GM23338 (cell line): Measurements from ENCODE around the gene SEMA4D. TPM values are rescaled to one million over a fixed set of nuclear protein-coding genes. Genes with fewer than 3 reads are reported as not detected.

ENCODE experiments used
- ATAC-seq: fragments of 200-7000 bp; cut with Tn5 transposase; 3 replicates; pipeline ENCODE4 v1.9.1; 2020
- DNase-seq: peaks from one replicate; pipeline ENCODE4 v3.0.0-alpha.2; 2015; ENCODE audit warnings: low spot score
- H2AFZ ChIP-seq: fragments of 200-600 bp; sonication (generic); 2 replicates; pipeline ENCODE4 v1.8.0; 2016; ENCODE audit warnings: antibody characterized with exemption, mild to moderate bottlenecking, moderate library complexity
- H3F3A ChIP-seq: fragments of 200-600 bp; sonication (generic); replicated peaks from 2 replicates; pipeline ENCODE4 v1.8.0; 2017; ENCODE audit warnings: antibody characterized with exemption, mixed run types, low read depth
- H3K27ac ChIP-seq: fragments of 200-600 bp; sonication (generic); 2 replicates; pipeline ENCODE4 v1.6.1; 2016; ENCODE audit warnings: low read depth
- H3K27me3 ChIP-seq: fragments of 200-600 bp; sonication (generic); 2 replicates; pipeline ENCODE4 v1.8.0; 2016; ENCODE audit warnings: mild to moderate bottlenecking, mixed run types, moderate library complexity; ENCODE audit not compliant: insufficient read depth
- H3K36me3 ChIP-seq: fragments of 200-600 bp; sonication (generic); 2 replicates; pipeline ENCODE4 v1.8.0; 2016; ENCODE audit warnings: mild to moderate bottlenecking; ENCODE audit not compliant: insufficient read depth
- H3K4me1 ChIP-seq: fragments of 200-600 bp; sonication (generic); 2 replicates; pipeline ENCODE4 v1.8.0; 2016; ENCODE audit warnings: mild to moderate bottlenecking, moderate library complexity; ENCODE audit not compliant: insufficient read depth
- H3K4me2 ChIP-seq: fragments of 200-600 bp; sonication (generic); 2 replicates; pipeline ENCODE4 v1.7.1; 2017; ENCODE audit warnings: mixed run types
- H3K4me3 ChIP-seq: fragments of 200-600 bp; sonication (generic); 2 replicates; pipeline ENCODE4 v1.6.1; 2016; ENCODE audit warnings: mixed run types
- H3K79me2 ChIP-seq: fragments of 200-600 bp; sonication (generic); replicated peaks from 2 replicates; pipeline ENCODE4 v1.8.0; 2017; ENCODE audit warnings: mild to moderate bottlenecking; ENCODE audit not compliant: insufficient read depth
- H3K9me2 ChIP-seq: fragments of 200-600 bp; sonication (generic); 2 replicates; pipeline ENCODE4 v1.8.0; 2017; ENCODE audit not compliant: insufficient read depth
- H4K20me1 ChIP-seq: fragments of 200-600 bp; sonication (generic); replicated peaks from 2 replicates; pipeline ENCODE4 v1.8.0; 2017; ENCODE audit warnings: mild to moderate bottlenecking; ENCODE audit not compliant: insufficient read depth
- H3K27ac Mint-ChIP-seq: 2 replicates; pipeline ENCODE4 v1.8.0; 2020; ENCODE audit warnings: inconsistent platforms, mild to moderate bottlenecking, moderate library complexity, mixed read lengths
- H3K27me3 Mint-ChIP-seq: 3 replicates; pipeline ENCODE4 v1.8.0; 2022; ENCODE audit warnings: low read depth, mild to moderate bottlenecking, moderate library complexity, mixed read lengths, inconsistent platforms; ENCODE audit not compliant: insufficient read depth, poor library complexity
- H3K36me3 Mint-ChIP-seq: 3 replicates; pipeline ENCODE4 v1.8.0; 2021; ENCODE audit warnings: low read depth, mild to moderate bottlenecking, inconsistent platforms, moderate library complexity, mixed read lengths
- H3K4me1 Mint-ChIP-seq: 3 replicates; pipeline ENCODE4 v1.8.0; 2020; ENCODE audit warnings: mild to moderate bottlenecking, inconsistent platforms, mixed read lengths
- H3K4me3 Mint-ChIP-seq: 3 replicates; pipeline ENCODE4 v1.8.0; 2021; ENCODE audit warnings: moderate library complexity, mild to moderate bottlenecking, inconsistent platforms, mixed read lengths
- H3K9me3 Mint-ChIP-seq: 3 replicates; pipeline ENCODE4 v1.8.0; 2020; ENCODE audit warnings: moderate library complexity, mild to moderate bottlenecking, inconsistent platforms, mixed read lengths
- CREB1 ChIP-seq: fragments of 250-450 bp; sonication (Bioruptor Pico); IDR thresholded peaks from 2 replicates; pipeline ENCODE4 v1.5.0; 2020; ENCODE audit warnings: low read depth, mild to moderate bottlenecking, moderate library complexity
- ETS1 ChIP-seq: IDR thresholded peaks from 2 replicates; pipeline ENCODE4 v1.6.1; 2016; ENCODE audit warnings: antibody characterized with exemption
- EZH2 ChIP-seq: fragments of 200-600 bp; sonication (generic); IDR thresholded peaks from one replicate; pipeline ENCODE4 v1.8.0; 2017; ENCODE audit warnings: antibody characterized with exemption, mild to moderate bottlenecking, low read depth; ENCODE audit not compliant: unreplicated experiment
- EZH2phosphoT487 ChIP-seq: fragments of 200-600 bp; sonication (generic); IDR thresholded peaks from one replicate; pipeline ENCODE4 v1.8.1; 2018; ENCODE audit warnings: antibody characterized with exemption; ENCODE audit not compliant: unreplicated experiment
- JUNB ChIP-seq: IDR thresholded peaks from one replicate; pipeline ENCODE4 v1.6.1; 2016; ENCODE audit warnings: antibody characterized with exemption; ENCODE audit not compliant: unreplicated experiment
- NANOG ChIP-seq: IDR thresholded peaks from 2 replicates; pipeline ENCODE4 v1.6.1; 2016; ENCODE audit warnings: antibody characterized with exemption, borderline replicate concordance
- POLR2AphosphoS5 ChIP-seq: IDR thresholded peaks from 2 replicates; pipeline ENCODE4 v1.6.1; 2016; ENCODE audit warnings: antibody characterized with exemption, low read depth
- REST ChIP-seq: IDR thresholded peaks from one replicate; pipeline ENCODE4 v1.6.1; 2018; ENCODE audit warnings: antibody characterized with exemption; ENCODE audit not compliant: unreplicated experiment
- STAT1 ChIP-seq: IDR thresholded peaks from one replicate; pipeline ENCODE4 v1.6.1; 2016; ENCODE audit warnings: antibody characterized with exemption; ENCODE audit not compliant: unreplicated experiment
- ZNF114 ChIP-seq: fragments of 250-450 bp; sonication (Bioruptor Pico); IDR thresholded peaks from 2 replicates; pipeline ENCODE4 v1.5.0; 2020; ENCODE audit warnings: mild to moderate bottlenecking, moderate library complexity
- ZNF331 ChIP-seq: fragments of 250-450 bp; sonication (Bioruptor Pico); IDR thresholded peaks from 2 replicates; pipeline ENCODE4 v1.5.0; 2020; ENCODE audit warnings: low read depth, mild to moderate bottlenecking, moderate library complexity
- polyA plus RNA-seq: library from polyadenylated mRNA; unstranded; fragments of >200 nt; fragmentation: Nextera tagmentation; extraction: Ambion mirVana; gene quantifications from 2 replicates; pipeline ENCODE4 v1.2.1, GENCODE V29; 2016
- total RNA-seq: library from RNA; depleted of rRNA; stranded (reverse); fragments of >200 nt; shearing (Covaris generic); gene quantifications from 2 replicates; pipeline ENCODE4 v1.2.3, GENCODE V29; 2014
- TF ChIP-seq, protein P1 (sequence below): fragments of 250-450 bp; sonication (Bioruptor Pico); IDR thresholded peaks from 2 replicates; pipeline ENCODE4 v1.5.0; 2020; ENCODE audit warnings: mild to moderate bottlenecking, moderate library complexity
- TF ChIP-seq, protein P2 (sequence below), 2 experiments: fragments of 200-600 bp in 1 of 2; sonication (generic) in 1 of 2; conservative IDR thresholded peaks; 2 replicates each; pipeline versions ENCODE4 v1.5.1 to v1.6.1; 2016 to 2017; ENCODE audit warnings: antibody characterized with exemption in 2 of 2, low read depth in 2 of 2, mild to moderate bottlenecking in 2 of 2, moderate library complexity in 1 of 2

Gene SEMA4D
- total and polyA plus RNA-seq, 2 experiments from 2014 or later, result 19.3 to 63.0 TPM

GRCh38 chr9:89383721-89384300, 114.1 kb downstream of the SEMA4D start:
- Mint-ChIP-seq H3K36me3 (peaks cover 60% of the 10 kb centered on the region), H3K27ac (peak overlapping the region; percentile 27; the same call in 1 of the 2 replicates), H3K9me3 (no peaks in the 10 kb centered on the region), H3K4me3 (no peak overlapping the region), H3K4me1 (no peaks in the 10 kb centered on the region), H3K27me3 (peaks cover 3% of the 10 kb centered on the region)
- Histone ChIP-seq H4K20me1 (no peaks in the 10 kb centered on the region), H3K9me2 (no peaks in the 10 kb centered on the region), H3K4me1 (no peaks in the 10 kb centered on the region), H3K27me3 (no peaks in the 10 kb centered on the region), H2AFZ (no peak overlapping the region), H3K79me2 (no peaks in the 10 kb centered on the region), H3K4me3 (no peak overlapping the region), H3F3A (no peaks in the 10 kb centered on the region), H3K27ac (no peak overlapping the region), H3K36me3 (peaks cover 17% of the 10 kb centered on the region; the same call in 1 of the 2 replicates), H3K4me2 (no peak overlapping the region)
- TF ChIP-seq REST, result no peak
- TF ChIP-seq CREB1, result no peak
- TF ChIP-seq NANOG, result no peak
- no peak for TF ChIP-seq ZNF331 (CRISPR knock-in tag)
- TF ChIP-seq EZH2, result no peak
- TF ChIP-seq ETS1, result no peak
- no peak for TF ChIP-seq STAT1
- TF ChIP-seq POLR2AphosphoS5, result no peak
- TF ChIP-seq ZNF114, result no peak
- TF ChIP-seq EZH2phosphoT487, result no peak
- TF ChIP-seq, protein P1, sequence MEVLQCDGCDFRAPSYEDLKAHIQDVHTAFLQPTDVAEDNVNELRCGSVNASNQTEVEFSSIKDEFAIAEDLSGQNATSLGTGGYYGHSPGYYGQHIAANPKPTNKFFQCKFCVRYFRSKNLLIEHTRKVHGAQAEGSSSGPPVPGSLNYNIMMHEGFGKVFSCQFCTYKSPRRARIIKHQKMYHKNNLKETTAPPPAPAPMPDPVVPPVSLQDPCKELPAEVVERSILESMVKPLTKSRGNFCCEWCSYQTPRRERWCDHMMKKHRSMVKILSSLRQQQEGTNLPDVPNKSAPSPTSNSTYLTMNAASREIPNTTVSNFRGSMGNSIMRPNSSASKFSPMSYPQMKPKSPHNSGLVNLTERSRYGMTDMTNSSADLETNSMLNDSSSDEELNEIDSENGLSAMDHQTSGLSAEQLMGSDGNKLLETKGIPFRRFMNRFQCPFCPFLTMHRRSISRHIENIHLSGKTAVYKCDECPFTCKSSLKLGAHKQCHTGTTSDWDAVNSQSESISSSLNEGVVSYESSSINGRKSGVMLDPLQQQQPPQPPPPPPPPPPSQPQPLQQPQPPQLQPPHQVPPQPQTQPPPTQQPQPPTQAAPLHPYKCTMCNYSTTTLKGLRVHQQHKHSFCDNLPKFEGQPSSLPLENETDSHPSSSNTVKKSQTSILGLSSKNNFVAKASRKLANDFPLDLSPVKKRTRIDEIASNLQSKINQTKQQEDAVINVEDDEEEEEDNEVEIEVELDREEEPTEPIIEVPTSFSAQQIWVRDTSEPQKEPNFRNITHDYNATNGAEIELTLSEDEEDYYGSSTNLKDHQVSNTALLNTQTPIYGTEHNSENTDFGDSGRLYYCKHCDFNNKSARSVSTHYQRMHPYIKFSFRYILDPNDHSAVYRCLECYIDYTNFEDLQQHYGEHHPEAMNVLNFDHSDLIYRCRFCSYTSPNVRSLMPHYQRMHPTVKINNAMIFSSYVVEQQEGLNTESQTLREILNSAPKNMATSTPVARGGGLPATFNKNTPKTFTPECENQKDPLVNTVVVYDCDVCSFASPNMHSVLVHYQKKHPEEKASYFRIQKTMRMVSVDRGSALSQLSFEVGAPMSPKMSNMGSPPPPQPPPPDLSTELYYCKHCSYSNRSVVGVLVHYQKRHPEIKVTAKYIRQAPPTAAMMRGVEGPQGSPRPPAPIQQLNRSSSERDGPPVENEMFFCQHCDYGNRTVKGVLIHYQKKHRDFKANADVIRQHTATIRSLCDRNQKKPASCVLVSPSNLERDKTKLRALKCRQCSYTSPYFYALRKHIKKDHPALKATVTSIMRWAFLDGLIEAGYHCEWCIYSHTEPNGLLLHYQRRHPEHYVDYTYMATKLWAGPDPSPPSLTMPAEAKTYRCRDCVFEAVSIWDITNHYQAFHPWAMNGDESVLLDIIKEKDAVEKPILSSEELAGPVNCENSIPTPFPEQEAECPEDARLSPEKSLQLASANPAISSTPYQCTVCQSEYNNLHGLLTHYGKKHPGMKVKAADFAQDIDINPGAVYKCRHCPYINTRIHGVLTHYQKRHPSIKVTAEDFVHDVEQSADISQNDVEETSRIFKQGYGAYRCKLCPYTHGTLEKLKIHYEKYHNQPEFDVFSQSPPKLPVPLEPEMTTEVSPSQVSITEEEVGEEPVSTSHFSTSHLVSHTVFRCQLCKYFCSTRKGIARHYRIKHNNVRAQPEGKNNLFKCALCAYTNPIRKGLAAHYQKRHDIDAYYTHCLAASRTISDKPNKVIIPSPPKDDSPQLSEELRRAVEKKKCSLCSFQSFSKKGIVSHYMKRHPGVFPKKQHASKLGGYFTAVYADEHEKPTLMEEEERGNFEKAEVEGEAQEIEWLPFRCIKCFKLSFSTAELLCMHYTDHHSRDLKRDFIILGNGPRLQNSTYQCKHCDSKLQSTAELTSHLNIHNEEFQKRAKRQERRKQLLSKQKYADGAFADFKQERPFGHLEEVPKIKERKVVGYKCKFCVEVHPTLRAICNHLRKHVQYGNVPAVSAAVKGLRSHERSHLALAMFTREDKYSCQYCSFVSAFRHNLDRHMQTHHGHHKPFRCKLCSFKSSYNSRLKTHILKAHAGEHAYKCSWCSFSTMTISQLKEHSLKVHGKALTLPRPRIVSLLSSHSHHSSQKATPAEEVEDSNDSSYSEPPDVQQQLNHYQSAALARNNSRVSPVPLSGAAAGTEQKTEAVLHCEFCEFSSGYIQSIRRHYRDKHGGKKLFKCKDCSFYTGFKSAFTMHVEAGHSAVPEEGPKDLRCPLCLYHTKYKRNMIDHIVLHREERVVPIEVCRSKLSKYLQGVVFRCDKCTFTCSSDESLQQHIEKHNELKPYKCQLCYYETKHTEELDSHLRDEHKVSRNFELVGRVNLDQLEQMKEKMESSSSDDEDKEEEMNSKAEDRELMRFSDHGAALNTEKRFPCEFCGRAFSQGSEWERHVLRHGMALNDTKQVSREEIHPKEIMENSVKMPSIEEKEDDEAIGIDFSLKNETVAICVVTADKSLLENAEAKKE, result no peak
- TF ChIP-seq JUNB, result no peak
- TF ChIP-seq, protein P2, sequence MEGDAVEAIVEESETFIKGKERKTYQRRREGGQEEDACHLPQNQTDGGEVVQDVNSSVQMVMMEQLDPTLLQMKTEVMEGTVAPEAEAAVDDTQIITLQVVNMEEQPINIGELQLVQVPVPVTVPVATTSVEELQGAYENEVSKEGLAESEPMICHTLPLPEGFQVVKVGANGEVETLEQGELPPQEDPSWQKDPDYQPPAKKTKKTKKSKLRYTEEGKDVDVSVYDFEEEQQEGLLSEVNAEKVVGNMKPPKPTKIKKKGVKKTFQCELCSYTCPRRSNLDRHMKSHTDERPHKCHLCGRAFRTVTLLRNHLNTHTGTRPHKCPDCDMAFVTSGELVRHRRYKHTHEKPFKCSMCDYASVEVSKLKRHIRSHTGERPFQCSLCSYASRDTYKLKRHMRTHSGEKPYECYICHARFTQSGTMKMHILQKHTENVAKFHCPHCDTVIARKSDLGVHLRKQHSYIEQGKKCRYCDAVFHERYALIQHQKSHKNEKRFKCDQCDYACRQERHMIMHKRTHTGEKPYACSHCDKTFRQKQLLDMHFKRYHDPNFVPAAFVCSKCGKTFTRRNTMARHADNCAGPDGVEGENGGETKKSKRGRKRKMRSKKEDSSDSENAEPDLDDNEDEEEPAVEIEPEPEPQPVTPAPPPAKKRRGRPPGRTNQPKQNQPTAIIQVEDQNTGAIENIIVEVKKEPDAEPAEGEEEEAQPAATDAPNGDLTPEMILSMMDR (conservative IDR thresholded peaks at IDR 0.05; ENCODE audit: low read depth in 2 of 2), result no peak
- DNase-seq (no peak), ATAC-seq (peak; percentile 34; the same call in 2 of the 3 replicates)
